Measurements from ENCODE around the gene TRIM29. TPM values are rescaled to one million over a fixed set of nuclear protein-coding genes. Genes with fewer than 3 reads are reported as not detected.
A peak's percentile ranks its signal among the peaks of the same experiment; 100 is the strongest.

Gene TRIM29
- total and polyA plus RNA-seq, 2 of the 13 experiments (the other 11 are each of a cell fraction or from before 2014, with no cell fraction given) = 0.86 TPM

GRCh38 chr11:120168960-120169681 lies 31.2 kb upstream of the TRIM29 start (continued):
- no peak for TF ChIP-seq ELK4 (CRISPR knock-in tag; IDR thresholded peaks at IDR 0.05; ENCODE audit: borderline replicate concordance)
- no peak for TF ChIP-seq GZF1 (CRISPR knock-in tag; IDR thresholded peaks at IDR 0.05)
- TF ChIP-seq, protein P1, sequence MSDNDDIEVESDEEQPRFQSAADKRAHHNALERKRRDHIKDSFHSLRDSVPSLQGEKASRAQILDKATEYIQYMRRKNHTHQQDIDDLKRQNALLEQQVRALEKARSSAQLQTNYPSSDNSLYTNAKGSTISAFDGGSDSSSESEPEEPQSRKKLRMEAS (IDR thresholded peaks at IDR 0.05) = peak; percentile 54
- TF ChIP-seq ARID2 (CRISPR knock-in tag; IDR thresholded peaks at IDR 0.05; ENCODE audit: borderline replicate concordance) = no peak
- TF ChIP-seq ZNF510 (CRISPR knock-in tag; IDR thresholded peaks at IDR 0.05; ENCODE audit: low read depth) = no peak
- no peak for TF ChIP-seq ZNF792 (CRISPR knock-in tag; IDR thresholded peaks at IDR 0.05)
- no peak for TF ChIP-seq PRDM4 (CRISPR knock-in tag; IDR thresholded peaks at IDR 0.05; ENCODE audit: borderline replicate concordance)
- no peak for TF ChIP-seq NFYC (CRISPR knock-in tag; IDR thresholded peaks at IDR 0.05)
- TF ChIP-seq ZNF577 (CRISPR knock-in tag; IDR thresholded peaks at IDR 0.05; ENCODE audit: borderline replicate concordance, low read depth) = no peak
- no peak for TF ChIP-seq JUNB (CRISPR knock-in tag; IDR thresholded peaks at IDR 0.05; ENCODE audit: borderline replicate concordance)
- no peak for TF ChIP-seq NBN (conservative IDR thresholded peaks at IDR 0.05)
- no peak for TF ChIP-seq ZNF205 (CRISPR knock-in tag; IDR thresholded peaks at IDR 0.05)
- TF ChIP-seq ZNF20 (CRISPR knock-in tag; IDR thresholded peaks at IDR 0.05) = no peak
- TF ChIP-seq ARID4A (CRISPR knock-in tag; IDR thresholded peaks at IDR 0.05; ENCODE audit: borderline replicate concordance) = peak; percentile 19; the same call in 1 of the 2 replicates
- TF ChIP-seq PLRG1 (conservative IDR thresholded peaks at IDR 0.05) = no peak
- no peak for TF ChIP-seq ONECUT2 (CRISPR knock-in tag; IDR thresholded peaks at IDR 0.05)
- no peak for TF ChIP-seq RCOR2 (CRISPR knock-in tag; IDR thresholded peaks at IDR 0.05)
- TF ChIP-seq SALL1 (CRISPR knock-in tag; IDR thresholded peaks at IDR 0.05) = no peak
- no peak for TF ChIP-seq KLF6 (CRISPR knock-in tag; IDR thresholded peaks at IDR 0.05)

Data from HepG2 (cell line).